Adrenal gland (tissue), 12 donors: Measurements from ENCODE around the gene NAALADL2. TPM values are rescaled to one million over a fixed set of nuclear protein-coding genes. Genes with fewer than 3 reads are reported as not detected.

Experiments used
- DNase-seq, 7 donors: peaks; one replicate each; pipeline ENCODE4 v3.0.0-alpha.2; 2019 to 2020
- H3K27ac ChIP-seq, 5 donors: fragments of 200-600 bp; sonication (generic) in 4 of 5; 1 replicate in 3 of 5; 2 replicates in 2 of 5; pipeline versions ENCODE4 v1.5.1 to v1.8.0; 2016 to 2020; ENCODE audit warnings: mild to moderate bottlenecking in 1 of 5
- H3K27me3 ChIP-seq: fragments of 200-600 bp; 2 replicates; pipeline ENCODE4 v1.8.0; 2021
- H3K36me3 ChIP-seq, 2 donors: fragments of 200-600 bp; replicated peaks in 1 of 2; 1 replicate in 1 of 2; 2 replicates in 1 of 2; pipeline versions ENCODE4 v1.5.1 to v1.8.0; 2018 to 2022
- H3K4me1 ChIP-seq, 2 donors: fragments of 200-600 bp; replicated peaks in 1 of 2; 1 replicate in 1 of 2; 2 replicates in 1 of 2; pipeline versions ENCODE4 v1.5.1 to v1.8.0; 2018 to 2021
- H3K4me3 ChIP-seq, 4 donors: fragments of 200-600 bp; sonication (generic) in 3 of 4; one replicate each; pipeline ENCODE4 v1.5.1; 2016 to 2018
- H3K9me3 ChIP-seq, 3 donors: fragments of 200-600 bp; sonication (generic) in 1 of 3; replicated peaks in 1 of 3; 1 replicate in 2 of 3; 2 replicates in 1 of 3; pipeline versions ENCODE4 v1.5.1 to v1.8.0; 2016 to 2021
- CTCF ChIP-seq, 6 experiments: fragments of 450-650 bp in 4 of 6; fragments of 200-600 bp in 2 of 6; sonication (generic) in 1 of 6; IDR thresholded peaks; 1 replicate in 5 of 6; 2 replicates in 1 of 6; pipeline versions ENCODE4 v1.5.1 to v1.8.0; 2016 to 2021; ENCODE audit warnings: antibody characterized with exemption in 6 of 6, mild to moderate bottlenecking in 2 of 6, moderate library complexity in 1 of 6
- POLR2A ChIP-seq, 2 donors: fragments of 450-650 bp; IDR thresholded peaks; one replicate each; pipeline ENCODE4 v1.6.1; 2017; ENCODE audit warnings: antibody characterized with exemption in 2 of 2, mild to moderate bottlenecking in 2 of 2, moderate library complexity in 1 of 2
- WGBS, 4 donors: extraction: QIAGEN DNeasy Blood & Tissue Kit in 2 of 4; methylation state at CpG; one replicate each; pipeline versions ENCODE4 v1.1.5 to v1.1.7; 2013 to 2017; 5-methylcytosine and 5-hydroxymethylcytosine counted together
- intact Hi-C, 2 donors: fragments of 100-400 bp; cut with DNase I; formaldehyde crosslinking; loops; one replicate each; pipeline versions ENCODE4 v1.14.1 to v1.15.0; 2022 to 2023
- polyA plus RNA-seq, 3 donors: library from polyadenylated mRNA; stranded (reverse); fragments of 200-250 nt in 2 of 3; fragments of 350-450 nt in 1 of 3; fragmentation: Illumina TruSeq in 1 of 3; extraction: RNeasy Lipid Tissue Mini Kit (QIAGEN cat#74804) in 1 of 3; gene quantifications; one replicate each; pipeline ENCODE4 v1.2.3, GENCODE V29; 2013 to 2014
- total RNA-seq, 9 donors: library from RNA; depleted of rRNA in 4 of 9; stranded (reverse); fragments of >200 nt in 4 of 9; fragments of 120-200 nt in 1 of 9; fragmentation: NEBNext Ultra II Directional in 1 of 9; extraction: Animal tissue kit (Norgen Biotek cat#: 25700) in 1 of 9; gene quantifications; one replicate each; pipeline versions ENCODE4 v1.1.0 to v1.2.4, GENCODE V29; 2013 to 2023
- donor health status: healthy with polysubstance abuse.
- donor health status: Bipolar disorder and iron deficiency.
- donor health status: DM: yes; HTN: yes; CAD: no.
- donor health status: DM: no; HTN: no; CAD: no.
- donor health status: DM: no; HTN: no; CAD: no.
- donor health status: DM: yes; HTN: yes; CAD: no.

The NAALADL2 gene
- total and polyA plus RNA-seq, 12 donors: 0.24 to 7.8 (median 4.8) TPM

GRCh38 chr3:175088766-175089380, 229.7 kb downstream of the NAALADL2 start:
- no peaks in the 10 kb centered on the region for H3K27me3 ChIP-seq
- WGBS, 4 donors: 73 to 84% (median 81%) methylated on average over 3 of the region's 3 CpGs
- H3K27ac ChIP-seq: no peak overlapping the region
- DNase-seq: no peak
- no peaks in the 10 kb centered on the region for H3K36me3 ChIP-seq
- H3K4me1 ChIP-seq: no peaks in the 10 kb centered on the region
- no peaks in the 10 kb centered on the region for H3K9me3 ChIP-seq
- TF ChIP-seq CTCF (IDR thresholded peaks at IDR 0.05) (no peak), POLR2A (IDR thresholded peaks at IDR 0.05) (no peak)
- intact Hi-C loops: no loop called here
- H3K4me3 ChIP-seq: no peak overlapping the region

- Histone ChIP-seq H3K9me3 (no peaks in the 10 kb centered on the region), H3K4me3 (no peak overlapping the region), H3K36me3 (no peaks in the 10 kb centered on the region), H3K27me3 (no peaks in the 10 kb centered on the region), H3K4me1 (no peaks in the 10 kb centered on the region), H3K27ac (no peak overlapping the region)
- 74 to 83% (median 77%) methylated on average over 7 of the region's 7 CpGs for WGBS, 4 donors
- intact Hi-C loops: no loop called here
- TF ChIP-seq CTCF (IDR thresholded peaks at IDR 0.05): no peak
- no peak for TF ChIP-seq POLR2A (IDR thresholded peaks at IDR 0.05)
- DNase-seq: no peak
Observed at GRCh38 chr3:175091426-175092114, 232.4 kb downstream of the NAALADL2 start.

- Histone ChIP-seq H3K4me1 (no peaks in the 10 kb centered on the region), H3K27ac (no peak overlapping the region), H3K9me3 (no peaks in the 10 kb centered on the region), H3K27me3 (no peaks in the 10 kb centered on the region), H3K4me3 (no peak overlapping the region), H3K36me3 (no peaks in the 10 kb centered on the region)
- TF ChIP-seq POLR2A (IDR thresholded peaks at IDR 0.05) (no peak), CTCF (IDR thresholded peaks at IDR 0.05) (no peak)
- intact Hi-C loops: no loop called here
- DNase-seq: no peak
- 64 to 75% (median 68%) methylated on average over 3 of the region's 3 CpGs for WGBS, 4 donors
Observed at GRCh38 chr3:175093748-175094147, 234.6 kb downstream of the NAALADL2 start.

- H3K27me3 ChIP-seq: no peaks in the 10 kb centered on the region
- no peak overlapping the region for H3K4me3 ChIP-seq
- DNase-seq: no peak
- H3K4me1 ChIP-seq: no peaks in the 10 kb centered on the region
- no peak overlapping the region for H3K27ac ChIP-seq
- WGBS, 4 donors: 53 to 86% (median 80%) methylated on average over 2 of the region's 2 CpGs
- TF ChIP-seq CTCF (IDR thresholded peaks at IDR 0.05): no peak
- no peak for TF ChIP-seq POLR2A (IDR thresholded peaks at IDR 0.05)
- no peaks in the 10 kb centered on the region for H3K36me3 ChIP-seq
- intact Hi-C loops: no loop called here
- no peaks in the 10 kb centered on the region for H3K9me3 ChIP-seq
Observed at GRCh38 chr3:175094344-175094743, 235.2 kb downstream of the NAALADL2 start.
